Peyer's patch (tissue), 4 donors: ENCODE results near the gene NRDE2. TPM values are rescaled to one million over a fixed set of nuclear protein-coding genes. Genes with fewer than 3 reads are reported as not detected.
"Not testable (repeated sequence)": the region's sequence is repeated elsewhere in the genome, so short reads cannot be mapped to it uniquely, and the experiment has no call there.

Experiments
- DNase-seq, 3 donors: peaks; one replicate each; pipeline ENCODE4 v3.0.0-alpha.2; 2017 to 2019
- H3K27ac ChIP-seq, 4 donors: fragments of 200-600 bp; sonication (generic); one replicate each; pipeline ENCODE4 v1.5.1; 2016 to 2019
- H3K27me3 ChIP-seq, 2 donors: fragments of 200-600 bp; sonication (generic); one replicate each; pipeline ENCODE4 v1.5.1; 2019
- H3K36me3 ChIP-seq, 3 donors: fragments of 200-600 bp; sonication (generic); one replicate each; pipeline ENCODE4 v1.5.1; 2016 to 2019
- H3K4me1 ChIP-seq, 4 donors: fragments of 200-600 bp; sonication (generic); one replicate each; pipeline ENCODE4 v1.5.1; 2016 to 2019
- H3K4me3 ChIP-seq, 4 donors: fragments of 200-600 bp; sonication (generic); 1 replicate in 3 of 4; 2 replicates in 1 of 4; pipeline ENCODE4 v1.5.1; 2016 to 2019; ENCODE audit warnings: mild to moderate bottlenecking in 1 of 4
- H3K9me3 ChIP-seq, 4 donors: fragments of 200-600 bp; sonication (generic); one replicate each; pipeline ENCODE4 v1.5.1; 2016 to 2019; ENCODE audit warnings: mild to moderate bottlenecking in 1 of 4
- POLR2A ChIP-seq, 2 donors: fragments of 450-650 bp; IDR thresholded peaks; one replicate each; pipeline ENCODE4 v1.5.1; 2017; ENCODE audit warnings: antibody characterized with exemption in 2 of 2, mild to moderate bottlenecking in 2 of 2, moderate library complexity in 2 of 2
- total RNA-seq, 4 donors: library from RNA; depleted of rRNA; stranded (reverse); fragments of >200 nt; gene quantifications; one replicate each; pipeline ENCODE4 v1.1.0, GENCODE V29; 2016
- TF ChIP-seq, protein P1 (sequence below), 6 experiments: fragments of 450-650 bp in 4 of 6; fragments of 200-600 bp in 2 of 6; sonication (generic) in 1 of 6; IDR thresholded peaks; one replicate each; pipeline ENCODE4 v1.5.1; 2017 to 2019; ENCODE audit warnings: antibody characterized with exemption in 6 of 6, mild to moderate bottlenecking in 3 of 6, moderate library complexity in 1 of 6

Gene NRDE2
- total RNA-seq, 4 donors from 2014 or later: 28.2 to 47.0 (median 41.5) TPM

DNA sequence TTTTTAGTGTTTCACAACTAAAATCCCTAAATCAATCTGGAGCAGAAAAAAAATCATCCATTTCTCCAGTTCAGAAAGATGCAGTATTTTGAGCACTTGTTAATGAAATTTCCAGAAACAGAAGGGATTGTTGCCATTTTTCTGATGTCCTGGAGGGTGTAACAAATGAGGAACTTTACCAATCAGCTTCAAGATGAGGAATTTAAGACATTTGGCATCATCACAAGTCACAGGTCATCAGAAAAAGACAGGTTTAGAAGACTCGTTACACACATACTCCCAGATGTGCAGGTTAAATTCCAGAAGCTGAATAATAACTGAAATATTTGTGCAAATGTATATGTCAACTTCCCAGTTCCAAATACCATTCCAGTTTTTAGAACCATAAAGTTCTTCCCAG, 75.9 kb downstream of the NRDE2 start:
- TF ChIP-seq POLR2A (IDR thresholded peaks at IDR 0.05): no peak
- TF ChIP-seq, protein P1, sequence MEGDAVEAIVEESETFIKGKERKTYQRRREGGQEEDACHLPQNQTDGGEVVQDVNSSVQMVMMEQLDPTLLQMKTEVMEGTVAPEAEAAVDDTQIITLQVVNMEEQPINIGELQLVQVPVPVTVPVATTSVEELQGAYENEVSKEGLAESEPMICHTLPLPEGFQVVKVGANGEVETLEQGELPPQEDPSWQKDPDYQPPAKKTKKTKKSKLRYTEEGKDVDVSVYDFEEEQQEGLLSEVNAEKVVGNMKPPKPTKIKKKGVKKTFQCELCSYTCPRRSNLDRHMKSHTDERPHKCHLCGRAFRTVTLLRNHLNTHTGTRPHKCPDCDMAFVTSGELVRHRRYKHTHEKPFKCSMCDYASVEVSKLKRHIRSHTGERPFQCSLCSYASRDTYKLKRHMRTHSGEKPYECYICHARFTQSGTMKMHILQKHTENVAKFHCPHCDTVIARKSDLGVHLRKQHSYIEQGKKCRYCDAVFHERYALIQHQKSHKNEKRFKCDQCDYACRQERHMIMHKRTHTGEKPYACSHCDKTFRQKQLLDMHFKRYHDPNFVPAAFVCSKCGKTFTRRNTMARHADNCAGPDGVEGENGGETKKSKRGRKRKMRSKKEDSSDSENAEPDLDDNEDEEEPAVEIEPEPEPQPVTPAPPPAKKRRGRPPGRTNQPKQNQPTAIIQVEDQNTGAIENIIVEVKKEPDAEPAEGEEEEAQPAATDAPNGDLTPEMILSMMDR (IDR thresholded peaks at IDR 0.05): no peak
- peak overlapping the region in 2 of 4 donors; percentile 73 to 82 for H3K27ac ChIP-seq
- no peaks in the 10 kb centered on the region for H3K27me3 ChIP-seq
- peaks cover 0 to 14% (median 2%) of the 10 kb centered on the region in 4 donors for H3K4me1 ChIP-seq
- DNase-seq: no peak
- H3K9me3 ChIP-seq: no peaks in the 10 kb centered on the region
- H3K4me3 ChIP-seq: peak overlapping the region; percentile 64 to 98 (median 90)
- H3K36me3 ChIP-seq: peaks cover 0 to 14% (median 0%) of the 10 kb centered on the region in 3 donors

DNA sequence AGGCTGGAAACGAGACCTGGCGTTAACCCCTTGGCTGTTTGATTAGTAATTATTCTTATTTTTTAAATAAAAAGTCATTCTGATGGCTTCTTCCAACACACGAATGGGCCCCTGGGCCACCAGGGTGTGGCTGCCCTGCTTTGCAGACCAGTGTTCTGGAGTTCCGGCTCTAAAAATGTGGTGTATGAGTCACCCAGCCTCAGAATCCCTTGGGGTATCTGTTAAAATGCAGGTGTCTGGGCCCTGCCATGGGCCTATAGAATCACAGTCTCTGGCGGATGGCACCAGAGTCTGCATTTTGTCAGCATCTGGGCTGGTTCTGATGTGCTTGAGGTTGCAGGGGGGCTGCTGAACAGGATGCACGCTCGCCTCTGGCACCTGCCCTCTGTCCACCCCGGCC, 77.9 kb downstream of the NRDE2 start:
- Histone ChIP-seq H3K27me3 (no peaks in the 10 kb centered on the region), H3K36me3 (no peaks in the 10 kb centered on the region), H3K4me1 (peaks cover 0 to 14% (median 2%) of the 10 kb centered on the region in 4 donors), H3K9me3 (no peaks in the 10 kb centered on the region), H3K27ac (no peak overlapping the region), H3K4me3 (no peak overlapping the region)
- no peak for TF ChIP-seq POLR2A (IDR thresholded peaks at IDR 0.05)
- TF ChIP-seq, protein P1 (IDR thresholded peaks at IDR 0.05): no peak
- DNase-seq: no peak

DNA sequence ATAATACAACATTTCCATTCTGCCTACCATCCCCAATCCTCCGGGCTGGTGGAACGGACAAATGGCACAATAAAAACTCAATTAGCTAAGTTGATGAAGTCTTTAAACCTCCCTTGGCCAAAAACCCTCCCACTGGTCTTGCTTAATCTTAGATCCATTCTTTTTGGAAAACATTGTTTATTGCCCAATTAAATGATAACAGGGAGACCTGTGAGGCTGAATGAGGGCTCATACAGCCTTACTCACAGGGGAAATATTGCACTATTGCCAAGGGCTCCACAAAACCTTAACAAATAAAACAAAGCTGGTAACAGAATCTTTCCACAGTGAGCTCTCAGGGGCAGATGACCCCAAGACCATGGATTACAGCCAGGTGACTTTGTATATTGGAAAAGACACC, 83.1 kb downstream of the NRDE2 start:
- Histone ChIP-seq H3K36me3 (no peaks in the 10 kb centered on the region), H3K4me3 (no peak overlapping the region), H3K4me1 (no peaks in the 10 kb centered on the region), H3K9me3 (no peaks in the 10 kb centered on the region), H3K27me3 (no peaks in the 10 kb centered on the region), H3K27ac (no peak overlapping the region)
- no peak for TF ChIP-seq POLR2A (IDR thresholded peaks at IDR 0.05)
- TF ChIP-seq, protein P1 (IDR thresholded peaks at IDR 0.05): no peak
- no peak for DNase-seq

- not testable (repeated sequence) for H3K4me3 ChIP-seq, DNase-seq, H3K36me3 ChIP-seq, H3K27ac ChIP-seq, H3K27me3 ChIP-seq, H3K9me3 ChIP-seq, H3K4me1 ChIP-seq
These were observed 84.3 kb downstream of the NRDE2 start for GRCh38 chr14:90247441-90247840.

DNA sequence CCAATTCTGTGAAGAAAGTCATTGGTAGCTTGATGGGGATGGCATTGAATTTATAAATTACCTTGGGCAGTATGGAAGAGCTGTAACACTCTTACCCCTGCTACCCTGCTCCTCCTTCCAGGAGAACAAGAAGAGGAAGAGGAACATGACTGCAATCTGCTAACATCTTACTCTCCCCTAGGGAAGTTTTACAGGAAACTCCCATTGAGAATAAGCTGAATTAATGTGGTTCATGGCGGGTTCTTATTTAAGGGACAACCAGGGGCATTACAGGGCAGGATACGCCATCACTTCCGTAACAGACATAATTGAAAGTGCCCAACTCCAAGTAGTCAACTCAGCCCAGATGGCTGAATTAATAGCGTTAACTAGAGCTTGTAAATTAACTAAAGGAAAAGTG, 84.8 kb downstream of the NRDE2 start:
- Histone ChIP-seq H3K4me1 (no peaks in the 10 kb centered on the region), H3K36me3 (no peaks in the 10 kb centered on the region), H3K27me3 (no peaks in the 10 kb centered on the region), H3K27ac (no peak overlapping the region), H3K9me3 (no peaks in the 10 kb centered on the region), H3K4me3 (no peak overlapping the region)
- no peak for TF ChIP-seq POLR2A (IDR thresholded peaks at IDR 0.05)
- TF ChIP-seq, protein P1 (IDR thresholded peaks at IDR 0.05): no peak
- DNase-seq: no peak

- TF ChIP-seq, protein P1 (IDR thresholded peaks at IDR 0.05): no peak
- TF ChIP-seq POLR2A (IDR thresholded peaks at IDR 0.05): no peak
- no peak overlapping the region for H3K27ac ChIP-seq
- DNase-seq: no peak
- H3K9me3 ChIP-seq: peaks cover 0 to 36% (median 9%) of the 10 kb centered on the region in 4 donors
- H3K27me3 ChIP-seq: no peaks in the 10 kb centered on the region
- H3K4me1 ChIP-seq: no peaks in the 10 kb centered on the region
- no peaks in the 10 kb centered on the region for H3K36me3 ChIP-seq
- H3K4me3 ChIP-seq: no peak overlapping the region
These were observed 89.3 kb downstream of the NRDE2 start for GRCh38 chr14:90242444-90242843.
